GM12872 (cell line): ENCODE results near the gene SMIM43.

Experiments used
- CTCF ChIP-seq: IDR thresholded peaks from 3 replicates; pipeline ENCODE4 v1.5.1; 2011; ENCODE audit warnings: low read depth, mild to moderate bottlenecking, low read length, moderate library complexity; ENCODE audit not compliant: insufficient read depth

The SMIM43 gene

GRCh38 chr4:121717680-121718237 lies 47.2 kb downstream of the SMIM43 start:
- no peak for TF ChIP-seq CTCF

- TF ChIP-seq CTCF = no peak
These were observed 50.4 kb downstream of the SMIM43 start for GRCh38 chr4:121714548-121714947.

GRCh38 chr4:121712783-121713182 lies 52.2 kb downstream of the SMIM43 start:
- no peak for TF ChIP-seq CTCF

GRCh38 chr4:121712001-121712651 lies 52.8 kb downstream of the SMIM43 start:
- no peak for TF ChIP-seq CTCF

- TF ChIP-seq CTCF = no peak
These were observed 53.5 kb downstream of the SMIM43 start for GRCh38 chr4:121711263-121712000.

GRCh38 chr4:121709766-121710405 lies 55.1 kb downstream of the SMIM43 start:
- TF ChIP-seq CTCF = no peak
